GM10248 (cell line): ENCODE measurements around the gene SH3RF3.

Experiments used
- CTCF ChIA-PET: fragments of 300-600 bp; sonication (Branson Sonifier 250); formaldehyde crosslinking; extraction: SDS; loops from one replicate; lab custom pipeline; 2021; ENCODE audit warnings: antibody characterized with exemption; lab: Yijun Ruan, JAX
- POLR2A ChIA-PET: fragments of 350-650 bp; sonication (Branson Sonifier 250); formaldehyde crosslinking; extraction: SDS; loops from one replicate; lab custom pipeline; 2020; ENCODE audit warnings: antibody characterized with exemption; lab: Yijun Ruan, JAX
- DNase-seq: peaks from one replicate; pipeline ENCODE4 v3.0.0; 2012; ENCODE audit errors: extremely low spot score
- TF ChIP-seq, protein P1 (sequence below): IDR thresholded peaks from 2 replicates; pipeline ENCODE4 v1.5.1; 2012; ENCODE audit warnings: mild to moderate bottlenecking, low read depth; ENCODE audit errors: extremely low read depth, missing control alignments, control extremely low read depth

The SH3RF3 gene

DNA sequence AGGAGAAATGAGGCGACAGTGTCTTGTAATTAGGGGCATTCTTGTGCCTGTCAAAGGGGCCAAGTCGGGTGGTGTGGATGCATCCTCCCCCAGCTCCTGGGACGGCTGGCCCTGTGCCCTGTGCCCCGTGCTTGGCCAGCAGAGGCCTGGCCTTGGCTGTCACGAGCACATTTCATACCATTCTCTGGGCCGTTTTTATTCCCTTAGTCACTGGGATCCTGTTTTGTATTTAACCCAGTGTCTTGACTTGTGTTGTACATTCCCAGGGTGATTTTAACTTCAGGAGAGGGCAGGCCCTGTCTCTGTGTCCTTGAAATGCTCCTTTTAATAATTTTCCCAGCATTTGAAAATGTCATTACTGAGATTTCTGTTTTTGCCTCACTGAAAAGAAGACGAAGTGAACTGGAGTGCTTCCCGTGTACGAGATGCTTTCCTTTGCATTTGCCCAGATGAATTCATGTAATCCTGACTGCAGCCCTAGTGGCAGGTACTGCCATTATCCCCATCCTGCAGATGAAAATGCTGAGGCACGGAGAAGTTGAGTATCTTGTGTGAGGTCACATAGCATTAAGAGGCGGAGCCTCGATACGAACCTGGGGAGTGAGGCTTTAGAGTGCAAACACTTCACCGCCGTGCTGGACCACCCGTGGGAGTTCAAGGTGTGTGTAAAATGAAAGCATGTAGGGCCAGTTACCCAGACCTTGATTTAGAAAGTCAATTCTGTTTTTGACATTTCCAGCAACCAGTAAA is 57.0 kb downstream of the SH3RF3 start:
- CTCF ChIA-PET, result no interaction called here
- no peak for DNase-seq
- POLR2A ChIA-PET, result no interaction called here
- TF ChIP-seq, protein P1, sequence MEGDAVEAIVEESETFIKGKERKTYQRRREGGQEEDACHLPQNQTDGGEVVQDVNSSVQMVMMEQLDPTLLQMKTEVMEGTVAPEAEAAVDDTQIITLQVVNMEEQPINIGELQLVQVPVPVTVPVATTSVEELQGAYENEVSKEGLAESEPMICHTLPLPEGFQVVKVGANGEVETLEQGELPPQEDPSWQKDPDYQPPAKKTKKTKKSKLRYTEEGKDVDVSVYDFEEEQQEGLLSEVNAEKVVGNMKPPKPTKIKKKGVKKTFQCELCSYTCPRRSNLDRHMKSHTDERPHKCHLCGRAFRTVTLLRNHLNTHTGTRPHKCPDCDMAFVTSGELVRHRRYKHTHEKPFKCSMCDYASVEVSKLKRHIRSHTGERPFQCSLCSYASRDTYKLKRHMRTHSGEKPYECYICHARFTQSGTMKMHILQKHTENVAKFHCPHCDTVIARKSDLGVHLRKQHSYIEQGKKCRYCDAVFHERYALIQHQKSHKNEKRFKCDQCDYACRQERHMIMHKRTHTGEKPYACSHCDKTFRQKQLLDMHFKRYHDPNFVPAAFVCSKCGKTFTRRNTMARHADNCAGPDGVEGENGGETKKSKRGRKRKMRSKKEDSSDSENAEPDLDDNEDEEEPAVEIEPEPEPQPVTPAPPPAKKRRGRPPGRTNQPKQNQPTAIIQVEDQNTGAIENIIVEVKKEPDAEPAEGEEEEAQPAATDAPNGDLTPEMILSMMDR, result no peak

DNA sequence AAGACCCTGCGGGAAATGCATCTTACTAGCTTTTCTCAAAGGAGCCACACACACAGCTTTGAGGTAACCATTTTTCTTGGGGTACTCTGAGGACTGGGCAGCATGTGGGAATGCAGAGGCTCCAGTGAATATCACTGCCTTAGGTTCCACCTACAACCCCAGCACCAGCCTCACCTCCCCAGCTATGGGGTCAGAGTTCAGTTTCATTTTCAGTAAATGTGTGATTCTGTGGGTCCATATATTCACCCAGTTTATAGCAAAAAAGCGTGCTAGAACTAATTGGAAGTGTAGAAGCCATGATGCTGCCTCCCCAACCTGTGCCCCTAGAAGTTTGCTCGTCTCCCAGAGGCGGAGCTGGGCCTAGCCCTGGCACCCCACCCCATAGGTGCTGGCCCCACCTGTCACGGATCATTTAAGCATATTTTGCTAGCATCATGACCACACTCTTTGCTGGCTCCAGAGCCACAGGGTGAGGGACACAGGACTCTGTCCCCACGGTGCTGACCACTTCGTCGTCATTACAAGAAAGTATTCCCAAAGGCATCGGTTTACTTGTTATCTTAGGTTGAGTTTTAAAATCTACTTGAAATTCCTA is 57.7 kb downstream of the SH3RF3 start:
- ChIA-PET CTCF (no interaction called here), POLR2A (no interaction called here)
- TF ChIP-seq, protein P1, result no peak
- DNase-seq, result no peak

DNA sequence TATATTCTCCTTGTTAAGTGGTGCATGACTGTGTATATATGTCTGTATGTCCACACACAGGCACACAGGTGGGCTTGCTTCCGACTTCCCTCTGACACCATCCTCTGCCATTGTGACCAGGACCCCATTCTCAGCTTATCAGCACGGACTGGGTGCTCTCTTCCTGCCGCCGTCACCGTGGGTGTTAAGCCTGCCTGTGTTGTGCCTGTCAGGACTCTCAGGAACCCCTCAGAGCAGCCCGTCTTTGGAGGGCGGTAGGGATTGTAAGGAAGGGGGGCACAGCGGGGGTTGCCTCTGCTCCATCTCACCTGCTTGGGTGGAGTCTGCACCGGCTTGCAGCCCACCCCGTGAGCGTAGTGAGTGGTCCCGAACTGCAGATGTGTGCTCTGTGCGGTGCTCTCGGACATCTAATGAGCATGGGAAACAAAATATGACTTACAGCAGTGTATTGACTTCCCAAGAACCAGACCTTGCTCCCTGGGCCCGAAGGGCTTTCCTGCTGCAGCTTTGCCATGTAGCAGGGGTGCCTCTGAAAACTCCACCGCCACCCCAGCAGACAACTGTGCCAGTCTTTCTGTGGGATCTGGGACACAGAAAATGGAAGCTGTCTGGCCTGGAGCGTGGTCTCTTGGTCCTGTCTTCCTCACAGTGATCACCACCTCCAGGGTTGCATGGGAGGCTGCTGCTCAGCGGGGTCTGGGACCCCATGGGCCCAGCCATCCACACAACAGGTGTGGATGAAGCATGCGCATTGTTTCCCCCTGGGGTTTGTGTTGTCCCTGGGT is 58.9 kb downstream of the SH3RF3 start:
- CTCF ChIA-PET, result no interaction called here
- POLR2A ChIA-PET, result no interaction called here
- TF ChIP-seq, protein P1, result no peak
- no peak for DNase-seq

DNA sequence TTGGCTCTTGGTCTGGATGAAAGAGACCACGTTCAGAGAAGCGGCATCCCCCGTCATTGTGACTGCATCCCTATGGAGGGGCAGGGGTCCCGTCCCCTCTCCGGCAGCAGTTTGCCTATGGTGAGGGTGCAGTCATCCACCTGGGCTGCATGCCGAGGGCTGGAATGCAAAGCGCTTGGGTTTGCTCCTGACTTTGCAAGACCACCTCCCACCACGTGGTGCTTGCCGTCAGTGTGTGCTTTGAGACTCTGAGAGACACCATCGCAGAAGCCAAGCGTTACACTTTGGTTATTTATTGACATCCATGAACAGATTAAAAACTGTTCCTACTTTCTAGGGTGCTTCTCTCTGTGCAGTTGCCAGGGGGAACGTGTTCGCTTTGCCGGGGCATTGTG is 59.5 kb downstream of the SH3RF3 start:
- TF ChIP-seq, protein P1, result no peak
- POLR2A ChIA-PET, result no interaction called here
- DNase-seq, result no peak
- CTCF ChIA-PET, result no interaction called here

DNA sequence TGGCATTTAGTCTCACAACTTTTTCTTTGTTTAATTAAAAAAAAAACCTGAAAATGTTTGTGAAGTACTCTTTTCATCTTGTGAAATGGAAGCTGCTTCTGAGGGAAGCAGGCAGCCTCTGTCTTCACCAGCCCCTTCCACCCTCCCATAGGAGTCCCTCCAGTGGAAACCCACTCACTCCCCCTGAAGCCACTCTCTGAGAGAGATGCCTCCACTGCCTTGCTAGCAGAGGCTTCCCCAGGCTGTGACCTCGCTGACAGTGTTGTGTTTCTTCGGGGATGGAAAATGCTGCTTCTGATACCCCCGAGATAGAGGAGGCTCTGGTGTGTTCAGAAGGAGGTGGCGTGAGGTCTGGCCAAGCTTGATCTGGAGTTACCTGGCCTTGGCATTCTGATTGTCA is 59.9 kb downstream of the SH3RF3 start:
- TF ChIP-seq, protein P1, result no peak
- ChIA-PET CTCF (no interaction called here), POLR2A (no interaction called here)
- DNase-seq, result no peak

DNA sequence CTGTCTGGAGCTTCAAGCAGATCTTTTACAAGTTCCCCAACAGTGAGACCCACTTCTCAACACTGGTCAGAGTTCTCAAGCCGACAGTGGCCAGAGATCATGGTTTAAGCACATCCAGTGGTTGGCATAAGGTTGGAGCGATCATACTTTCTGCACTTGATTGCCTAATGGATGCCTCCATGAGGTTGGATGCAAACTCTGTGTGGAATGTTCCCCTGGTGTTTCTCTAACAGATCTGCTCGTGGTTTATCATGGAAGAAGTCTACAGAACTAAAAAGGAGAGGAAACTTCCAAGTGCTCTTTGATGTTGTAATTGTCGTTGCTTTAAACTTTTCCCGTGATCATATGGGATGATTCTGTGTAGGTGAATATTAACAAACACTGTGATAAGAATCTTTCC is 60.7 kb downstream of the SH3RF3 start:
- ChIA-PET CTCF (no interaction called here), POLR2A (no interaction called here)
- TF ChIP-seq, protein P1, result no peak
- DNase-seq, result no peak
